Esophagus muscularis mucosa (tissue), 3 donors: Measurements from ENCODE around the gene LYPD6B.

Experiments
- POLR2A ChIP-seq: fragments of 450-650 bp; IDR thresholded peaks from one replicate; pipeline ENCODE4 v1.6.1; 2017; ENCODE audit warnings: antibody characterized with exemption, moderate library complexity, mild to moderate bottlenecking, low read depth
- TF ChIP-seq, protein P1 (sequence below), 3 experiments: fragments of 200-600 bp in 2 of 3; fragments of 450-650 bp in 1 of 3; sonication (generic) in 2 of 3; IDR thresholded peaks; one replicate each; pipeline ENCODE4 v1.5.1; 2017 to 2019; ENCODE audit warnings: antibody characterized with exemption in 3 of 3, mild to moderate bottlenecking in 2 of 3, moderate library complexity in 1 of 3

DNA sequence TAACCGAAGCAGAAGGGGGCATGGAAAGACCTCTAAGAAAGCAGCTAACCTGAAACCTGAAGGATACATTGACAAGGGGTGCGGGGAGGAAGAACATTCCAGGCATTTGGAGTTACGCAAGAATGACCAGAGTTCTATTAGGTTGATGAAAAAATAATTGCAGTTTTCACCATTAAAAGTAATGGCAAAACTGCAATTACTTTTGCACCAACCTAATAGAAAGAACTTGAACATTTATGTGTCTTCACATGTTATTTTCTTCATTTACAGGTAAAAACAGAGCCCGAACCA, 110.5 kb downstream of the LYPD6B start:
- TF ChIP-seq, protein P1, sequence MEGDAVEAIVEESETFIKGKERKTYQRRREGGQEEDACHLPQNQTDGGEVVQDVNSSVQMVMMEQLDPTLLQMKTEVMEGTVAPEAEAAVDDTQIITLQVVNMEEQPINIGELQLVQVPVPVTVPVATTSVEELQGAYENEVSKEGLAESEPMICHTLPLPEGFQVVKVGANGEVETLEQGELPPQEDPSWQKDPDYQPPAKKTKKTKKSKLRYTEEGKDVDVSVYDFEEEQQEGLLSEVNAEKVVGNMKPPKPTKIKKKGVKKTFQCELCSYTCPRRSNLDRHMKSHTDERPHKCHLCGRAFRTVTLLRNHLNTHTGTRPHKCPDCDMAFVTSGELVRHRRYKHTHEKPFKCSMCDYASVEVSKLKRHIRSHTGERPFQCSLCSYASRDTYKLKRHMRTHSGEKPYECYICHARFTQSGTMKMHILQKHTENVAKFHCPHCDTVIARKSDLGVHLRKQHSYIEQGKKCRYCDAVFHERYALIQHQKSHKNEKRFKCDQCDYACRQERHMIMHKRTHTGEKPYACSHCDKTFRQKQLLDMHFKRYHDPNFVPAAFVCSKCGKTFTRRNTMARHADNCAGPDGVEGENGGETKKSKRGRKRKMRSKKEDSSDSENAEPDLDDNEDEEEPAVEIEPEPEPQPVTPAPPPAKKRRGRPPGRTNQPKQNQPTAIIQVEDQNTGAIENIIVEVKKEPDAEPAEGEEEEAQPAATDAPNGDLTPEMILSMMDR (IDR thresholded peaks at IDR 0.05): no peak
- TF ChIP-seq POLR2A: no peak
